GM12864 (cell line): ENCODE measurements around the gene GMPR2.

ENCODE experiments used
- DNase-seq: peaks from one replicate; pipeline ENCODE4 v3.0.0-alpha.2; 2011; ENCODE audit warnings: low read depth
- H3K4me3 ChIP-seq: 2 replicates; pipeline ENCODE4 v1.5.1; 2011; ENCODE audit warnings: mild to moderate bottlenecking, low read depth, low read length, control low read depth
- TF ChIP-seq, protein P1 (sequence below): IDR thresholded peaks from 2 replicates; pipeline ENCODE4 v1.5.1; 2011; ENCODE audit warnings: low read depth, mild to moderate bottlenecking, moderate library complexity, low read length, control low read depth, inconsistent platforms; ENCODE audit errors: missing control alignments

GMPR2 gene

GRCh38 chr14:24204163-24205146, 28.3 kb upstream of the GMPR2 start:
- TF ChIP-seq, protein P1, sequence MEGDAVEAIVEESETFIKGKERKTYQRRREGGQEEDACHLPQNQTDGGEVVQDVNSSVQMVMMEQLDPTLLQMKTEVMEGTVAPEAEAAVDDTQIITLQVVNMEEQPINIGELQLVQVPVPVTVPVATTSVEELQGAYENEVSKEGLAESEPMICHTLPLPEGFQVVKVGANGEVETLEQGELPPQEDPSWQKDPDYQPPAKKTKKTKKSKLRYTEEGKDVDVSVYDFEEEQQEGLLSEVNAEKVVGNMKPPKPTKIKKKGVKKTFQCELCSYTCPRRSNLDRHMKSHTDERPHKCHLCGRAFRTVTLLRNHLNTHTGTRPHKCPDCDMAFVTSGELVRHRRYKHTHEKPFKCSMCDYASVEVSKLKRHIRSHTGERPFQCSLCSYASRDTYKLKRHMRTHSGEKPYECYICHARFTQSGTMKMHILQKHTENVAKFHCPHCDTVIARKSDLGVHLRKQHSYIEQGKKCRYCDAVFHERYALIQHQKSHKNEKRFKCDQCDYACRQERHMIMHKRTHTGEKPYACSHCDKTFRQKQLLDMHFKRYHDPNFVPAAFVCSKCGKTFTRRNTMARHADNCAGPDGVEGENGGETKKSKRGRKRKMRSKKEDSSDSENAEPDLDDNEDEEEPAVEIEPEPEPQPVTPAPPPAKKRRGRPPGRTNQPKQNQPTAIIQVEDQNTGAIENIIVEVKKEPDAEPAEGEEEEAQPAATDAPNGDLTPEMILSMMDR: no peak

GRCh38 chr14:24206260-24207103, 26.2 kb upstream of the GMPR2 start:
- no peak for DNase-seq
- H3K4me3 ChIP-seq: no peak overlapping the region
- TF ChIP-seq, protein P1: no peak

More at GRCh38 chr14:24204163-24205146, 28.3 kb upstream of the GMPR2 start:
- DNase-seq: no peak
- no peak overlapping the region for H3K4me3 ChIP-seq

- DNase-seq: no peak
- TF ChIP-seq, protein P1: no peak
Measured at GRCh38 chr14:24207104-24207551, 25.6 kb upstream of the GMPR2 start.

DNA sequence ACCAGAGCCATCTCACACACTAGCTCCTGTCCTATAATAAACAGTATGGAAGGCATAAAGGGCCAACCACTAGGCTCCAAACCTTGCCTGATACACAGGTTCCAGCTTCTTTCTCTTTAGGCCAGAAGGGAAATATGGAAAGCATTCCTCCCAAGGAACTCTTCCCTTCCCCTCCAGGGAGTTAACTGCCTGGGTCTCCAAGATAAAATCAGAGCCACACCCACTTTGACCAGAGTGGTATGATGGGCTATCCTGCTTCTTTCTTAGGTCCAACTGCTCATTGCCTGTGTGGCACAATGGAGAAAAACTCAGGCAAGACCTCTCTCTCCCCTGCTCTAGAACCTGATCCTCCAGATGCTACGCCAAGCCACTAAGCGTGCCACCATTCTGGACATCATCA, 25.1 kb upstream of the GMPR2 start:
- no peak for DNase-seq
- TF ChIP-seq, protein P1: no peak
- H3K4me3 ChIP-seq: no peak overlapping the region

More at GRCh38 chr14:24207104-24207551, 25.6 kb upstream of the GMPR2 start:
- H3K4me3 ChIP-seq: no peak overlapping the region

DNA sequence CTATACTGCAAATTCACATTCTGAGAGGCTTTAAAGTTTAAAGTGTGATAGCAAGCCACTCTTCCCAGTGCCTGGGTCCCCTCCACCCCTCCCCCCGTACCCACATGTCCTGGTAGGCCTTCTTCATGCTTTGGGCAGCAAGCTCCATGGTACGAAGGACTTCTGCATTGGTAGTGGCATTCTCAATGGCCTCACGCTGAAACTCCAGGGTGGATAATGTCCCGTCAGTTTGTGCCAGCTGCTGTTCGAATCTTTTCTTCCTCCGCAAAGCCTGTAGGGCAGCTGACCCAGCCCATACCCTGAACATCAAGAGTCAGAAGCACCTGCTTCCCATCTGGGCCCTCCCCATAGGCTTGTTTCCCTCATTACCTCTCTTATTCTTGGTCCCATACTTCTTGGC, 21.4 kb upstream of the GMPR2 start:
- DNase-seq: no peak
- TF ChIP-seq, protein P1: no peak
- H3K4me3 ChIP-seq: no peak overlapping the region

DNA sequence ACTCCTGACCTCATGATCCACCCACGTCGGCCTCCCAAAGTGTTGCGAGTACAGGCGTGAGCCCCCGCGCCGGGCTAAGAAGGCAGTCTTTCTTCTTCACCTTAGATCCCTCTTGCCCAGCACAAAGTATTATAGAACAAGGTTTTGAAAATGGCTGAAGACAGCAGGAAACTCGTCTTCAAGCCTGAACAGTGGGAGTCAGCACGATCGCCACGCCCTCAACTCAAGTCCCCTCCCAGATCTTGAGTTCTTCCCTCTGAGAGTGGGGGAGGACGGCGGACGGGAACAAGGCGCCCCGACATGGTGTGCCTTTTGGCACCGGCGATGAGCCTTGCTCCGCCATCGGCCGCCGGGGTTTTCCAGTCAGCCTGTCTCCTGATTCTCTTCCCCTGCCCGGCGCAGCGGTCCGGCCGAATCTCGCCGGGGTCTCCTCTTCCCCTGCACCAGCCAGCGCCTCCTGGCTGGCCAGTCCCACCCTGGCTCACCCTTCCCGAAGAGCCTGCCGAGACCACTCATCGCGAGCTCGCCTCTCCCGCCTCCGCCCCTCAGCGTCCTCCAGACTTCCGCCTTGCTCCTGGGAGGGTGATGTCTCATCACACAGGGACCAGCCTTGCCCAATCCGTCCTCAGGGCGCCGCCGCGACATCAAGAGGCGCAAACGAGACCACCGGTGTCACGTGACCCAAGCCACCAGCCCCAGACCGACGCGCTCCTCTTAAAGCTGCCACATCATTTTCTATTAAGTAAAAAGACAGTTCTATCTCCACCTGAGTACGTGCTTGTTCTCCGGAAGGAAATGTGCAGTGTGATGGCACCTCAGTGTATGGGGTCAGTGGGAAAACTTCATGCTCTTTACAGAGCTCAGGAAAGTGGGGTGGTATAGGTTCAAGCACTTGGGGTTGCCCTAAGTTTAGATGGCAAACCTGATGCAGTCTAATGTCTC, 19.5 kb upstream of the GMPR2 start, which contains the start of gene CHMP4A:
TSS of gene CHMP4A (minus strand) at position 565 of the 942 bp plus-strand sequence. CDS start at position 516, 49 bp downstream.
- TF ChIP-seq, protein P1: no peak
- H3K4me3 ChIP-seq: peak within 1 kb of the TSS; percentile 86
- DNase-seq: peak; percentile 96
